ENCODE measurements around the gene CEMIP2.

The CEMIP2 gene

DNA sequence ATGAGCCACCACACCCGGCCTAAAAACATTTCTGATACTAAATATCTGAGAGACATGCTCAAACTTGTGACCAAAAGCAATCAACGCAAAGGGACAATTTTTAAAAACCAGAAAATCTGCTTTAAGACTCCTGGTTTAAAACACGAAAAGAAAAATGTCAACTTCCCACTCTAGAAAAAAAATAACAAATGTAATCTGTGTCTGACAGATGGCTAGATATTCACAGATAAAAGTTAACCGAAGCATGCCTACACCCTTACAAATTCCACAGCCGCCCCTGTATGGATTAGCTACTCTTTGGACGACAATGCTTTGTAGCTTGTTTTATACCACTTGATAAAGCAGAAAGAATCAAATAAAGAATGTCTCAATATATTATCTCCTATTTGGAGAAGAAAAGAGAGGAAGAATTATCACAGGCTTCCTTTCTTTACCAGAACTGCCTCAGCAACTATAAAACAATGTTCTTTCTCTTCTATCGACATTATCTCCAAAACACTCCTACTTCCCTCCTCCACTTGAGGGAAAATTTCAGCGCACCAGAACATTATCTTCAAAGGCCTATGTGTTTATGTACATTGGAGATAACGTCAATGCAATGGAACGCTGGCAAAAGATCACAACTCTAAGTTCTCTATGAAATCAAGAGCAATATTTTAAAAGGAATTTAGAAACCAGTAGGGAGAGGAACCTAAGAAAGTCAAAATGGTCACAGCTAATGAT, 26.2 kb downstream of the CEMIP2 start:
- DNase-seq (ENCODE audit: extremely low read depth, insufficient read length) = no peak
- Histone ChIP-seq H3K4me3 (replicated peaks; ENCODE audit: low read depth, low read length) (no peak overlapping the region), H3K36me3 (ENCODE audit: control insufficient read depth, insufficient read depth, low read length) (no peaks in the 10 kb centered on the region), H3K27me3 (replicated peaks; ENCODE audit: control insufficient read depth, insufficient read depth, low read length) (no peaks in the 10 kb centered on the region)
- TF ChIP-seq, protein P1, sequence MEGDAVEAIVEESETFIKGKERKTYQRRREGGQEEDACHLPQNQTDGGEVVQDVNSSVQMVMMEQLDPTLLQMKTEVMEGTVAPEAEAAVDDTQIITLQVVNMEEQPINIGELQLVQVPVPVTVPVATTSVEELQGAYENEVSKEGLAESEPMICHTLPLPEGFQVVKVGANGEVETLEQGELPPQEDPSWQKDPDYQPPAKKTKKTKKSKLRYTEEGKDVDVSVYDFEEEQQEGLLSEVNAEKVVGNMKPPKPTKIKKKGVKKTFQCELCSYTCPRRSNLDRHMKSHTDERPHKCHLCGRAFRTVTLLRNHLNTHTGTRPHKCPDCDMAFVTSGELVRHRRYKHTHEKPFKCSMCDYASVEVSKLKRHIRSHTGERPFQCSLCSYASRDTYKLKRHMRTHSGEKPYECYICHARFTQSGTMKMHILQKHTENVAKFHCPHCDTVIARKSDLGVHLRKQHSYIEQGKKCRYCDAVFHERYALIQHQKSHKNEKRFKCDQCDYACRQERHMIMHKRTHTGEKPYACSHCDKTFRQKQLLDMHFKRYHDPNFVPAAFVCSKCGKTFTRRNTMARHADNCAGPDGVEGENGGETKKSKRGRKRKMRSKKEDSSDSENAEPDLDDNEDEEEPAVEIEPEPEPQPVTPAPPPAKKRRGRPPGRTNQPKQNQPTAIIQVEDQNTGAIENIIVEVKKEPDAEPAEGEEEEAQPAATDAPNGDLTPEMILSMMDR (IDR thresholded peaks at IDR 0.05; ENCODE audit: insufficient read depth, low read length, poor library complexity, severe bottlenecking) = no peak

GRCh38 chr9:71740199-71740598, 28.1 kb downstream of the CEMIP2 start:
- no peak for DNase-seq (ENCODE audit: extremely low read depth, insufficient read length)
- Histone ChIP-seq H3K4me3 (replicated peaks; ENCODE audit: low read depth, low read length) (no peak overlapping the region), H3K27me3 (replicated peaks; ENCODE audit: control insufficient read depth, insufficient read depth, low read length) (no peaks in the 10 kb centered on the region), H3K36me3 (ENCODE audit: control insufficient read depth, insufficient read depth, low read length) (no peaks in the 10 kb centered on the region)
- TF ChIP-seq, protein P1 (IDR thresholded peaks at IDR 0.05; ENCODE audit: insufficient read depth, low read length, poor library complexity, severe bottlenecking) = no peak

DNA sequence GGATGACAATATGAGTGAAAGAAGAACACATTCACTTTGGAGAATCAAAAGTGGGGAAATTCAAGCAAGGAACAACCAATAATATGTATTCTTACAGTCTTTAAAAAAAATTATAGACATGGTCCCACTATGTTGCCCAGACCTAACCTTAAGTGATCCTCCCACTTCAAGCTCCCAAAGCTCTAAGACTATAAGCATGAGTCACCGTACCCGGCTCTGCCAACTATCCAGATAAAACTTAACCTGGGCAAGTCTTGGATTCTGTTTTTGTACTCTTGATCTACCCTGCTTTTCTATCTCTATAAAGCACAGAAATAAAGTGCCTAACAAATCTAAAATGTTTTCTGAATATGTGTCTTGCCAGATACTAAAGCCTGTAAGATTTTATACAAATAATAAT, 30.9 kb downstream of the CEMIP2 start:
- Histone ChIP-seq H3K36me3 (ENCODE audit: control insufficient read depth, insufficient read depth, low read length) (no peaks in the 10 kb centered on the region), H3K4me3 (replicated peaks; ENCODE audit: low read depth, low read length) (no peak overlapping the region), H3K27me3 (replicated peaks; ENCODE audit: control insufficient read depth, insufficient read depth, low read length) (no peaks in the 10 kb centered on the region)
- no peak for DNase-seq (ENCODE audit: extremely low read depth, insufficient read length)
- TF ChIP-seq, protein P1 (IDR thresholded peaks at IDR 0.05; ENCODE audit: insufficient read depth, low read length, poor library complexity, severe bottlenecking) = no peak

DNA sequence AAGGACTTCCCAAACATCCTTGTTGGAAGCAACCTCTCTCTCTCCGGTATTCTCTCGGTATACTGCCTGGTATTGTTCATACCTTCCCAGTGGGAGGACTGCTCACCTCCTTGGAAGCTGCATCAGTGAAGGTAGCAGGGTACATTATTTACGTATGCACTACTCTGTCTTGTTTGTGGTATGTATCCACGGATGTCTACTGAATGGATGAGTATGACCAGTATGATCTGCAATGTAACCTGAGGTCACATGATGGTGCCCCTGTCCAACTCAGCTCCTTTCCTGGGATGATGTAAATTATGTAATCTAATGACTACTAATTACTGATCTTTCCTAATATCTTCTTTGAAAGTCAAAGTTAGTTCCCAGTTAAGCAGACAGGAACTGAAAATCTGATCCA, 32.1 kb downstream of the CEMIP2 start:
- H3K36me3 ChIP-seq (ENCODE audit: control insufficient read depth, insufficient read depth, low read length) = no peaks in the 10 kb centered on the region

DNA sequence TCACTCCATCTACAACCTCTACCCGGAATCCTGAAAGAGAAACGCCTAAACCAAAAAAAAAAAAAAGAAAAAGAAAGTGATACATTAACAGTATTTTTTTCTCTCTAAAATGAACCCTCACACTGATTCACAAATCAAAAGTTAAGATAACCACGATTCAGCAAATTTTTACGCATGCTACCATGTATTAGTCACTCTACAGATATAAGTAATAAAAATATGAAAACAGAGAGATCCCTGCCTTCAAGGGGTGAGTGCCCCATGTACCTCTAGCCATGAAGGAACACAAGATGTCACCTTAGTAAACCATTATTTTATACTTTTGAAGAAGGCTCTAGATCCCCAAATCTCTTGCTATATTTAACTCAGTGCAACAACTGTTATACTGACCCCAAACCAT, 33.4 kb downstream of the CEMIP2 start:
- Histone ChIP-seq H3K4me3 (replicated peaks; ENCODE audit: low read depth, low read length) (no peak overlapping the region), H3K27me3 (replicated peaks; ENCODE audit: control insufficient read depth, insufficient read depth, low read length) (no peaks in the 10 kb centered on the region), H3K36me3 (ENCODE audit: control insufficient read depth, insufficient read depth, low read length) (no peaks in the 10 kb centered on the region)
- DNase-seq (ENCODE audit: extremely low read depth, insufficient read length) = no peak
- TF ChIP-seq, protein P1 (IDR thresholded peaks at IDR 0.05; ENCODE audit: insufficient read depth, low read length, poor library complexity, severe bottlenecking) = no peak

More for the DNA sequence above, 32.1 kb downstream of the CEMIP2 start:
- TF ChIP-seq, protein P1 (IDR thresholded peaks at IDR 0.05; ENCODE audit: insufficient read depth, low read length, poor library complexity, severe bottlenecking) = no peak
- no peak for DNase-seq (ENCODE audit: extremely low read depth, insufficient read length)
- Histone ChIP-seq H3K4me3 (replicated peaks; ENCODE audit: low read depth, low read length) (no peak overlapping the region), H3K27me3 (replicated peaks; ENCODE audit: control insufficient read depth, insufficient read depth, low read length) (no peaks in the 10 kb centered on the region)

- TF ChIP-seq, protein P1 (IDR thresholded peaks at IDR 0.05; ENCODE audit: insufficient read depth, low read length, poor library complexity, severe bottlenecking) = no peak
- Histone ChIP-seq H3K4me3 (replicated peaks; ENCODE audit: low read depth, low read length) (no peak overlapping the region), H3K27me3 (replicated peaks; ENCODE audit: control insufficient read depth, insufficient read depth, low read length) (no peaks in the 10 kb centered on the region), H3K36me3 (ENCODE audit: control insufficient read depth, insufficient read depth, low read length) (no peaks in the 10 kb centered on the region)
- DNase-seq (ENCODE audit: extremely low read depth, insufficient read length) = no peak
These were observed 35.1 kb downstream of the CEMIP2 start for GRCh38 chr9:71733176-71733575.

Measured in GM06990 (cell line).